PC-9 (cell line): ENCODE results near the gene GFPT2. TPM values are rescaled to one million over a fixed set of nuclear protein-coding genes. Genes with fewer than 3 reads are reported as not detected.

ENCODE experiments used
- BruUV-seq: library from RNA; stranded (reverse); fragments of 400-500 nt; replicated peaks from 2 replicates; lab custom pipeline; 2021; lab: Mats Ljungman, UMichigan
- CTCF ChIA-PET: fragments of 300-600 bp; sonication (Branson Sonifier 250); formaldehyde crosslinking; loops from one replicate; lab custom pipeline; 2022; ENCODE audit warnings: antibody characterized with exemption; lab: Charles Lee
- POLR2A ChIA-PET: fragments of 300-600 bp; sonication (Branson Sonifier 250); formaldehyde crosslinking; loops from one replicate; lab custom pipeline; 2022; ENCODE audit warnings: antibody characterized with exemption; ENCODE audit not compliant: unreplicated experiment; lab: Charles Lee
- DNase-seq, 2 experiments: peaks; one replicate each; pipeline versions ENCODE4 v3.0.0 to v3.0.0-alpha.2; 2015 to 2022; ENCODE audit warnings: mixed read lengths in 1 of 2
- H2AFZ ChIP-seq: fragments of 200-600 bp; sonication (generic); 2 replicates; pipeline ENCODE4 v1.8.1; 2017; ENCODE audit warnings: antibody characterized with exemption
- H3F3A ChIP-seq: fragments of 200-600 bp; sonication (generic); 2 replicates; pipeline ENCODE4 v1.8.1; 2017; ENCODE audit warnings: antibody characterized with exemption, mild to moderate bottlenecking, low read depth; ENCODE audit not compliant: insufficient read depth
- H3K27ac ChIP-seq: fragments of 200-600 bp; sonication (generic); 2 replicates; pipeline ENCODE4 v1.6.1; 2016; ENCODE audit warnings: mixed run types
- H3K27me3 ChIP-seq: fragments of 200-600 bp; sonication (generic); 2 replicates; pipeline ENCODE4 v1.6.1; 2016; ENCODE audit warnings: low read depth, mixed run types; ENCODE audit not compliant: insufficient read depth
- H3K36me3 ChIP-seq: fragments of 200-600 bp; sonication (generic); 2 replicates; pipeline ENCODE4 v1.6.1; 2016; ENCODE audit warnings: low read depth, mixed run types
- H3K4me1 ChIP-seq: fragments of 200-600 bp; sonication (generic); replicated peaks from 2 replicates; pipeline ENCODE4 v1.6.1; 2016; ENCODE audit warnings: mixed run types; ENCODE audit not compliant: insufficient read depth
- H3K4me2 ChIP-seq: fragments of 200-600 bp; sonication (generic); 2 replicates; pipeline ENCODE4 v1.6.1; 2017; ENCODE audit warnings: mixed run types
- H3K4me3 ChIP-seq: fragments of 200-600 bp; sonication (generic); 2 replicates; pipeline ENCODE4 v1.6.1; 2016; ENCODE audit warnings: mixed run types
- H3K79me2 ChIP-seq: fragments of 200-600 bp; sonication (generic); 2 replicates; pipeline ENCODE4 v1.6.1; 2017; ENCODE audit warnings: low read depth, mixed run types
- H3K9me2 ChIP-seq: fragments of 200-600 bp; sonication (generic); 2 replicates; pipeline ENCODE4 v1.8.1; 2017; ENCODE audit warnings: mild to moderate bottlenecking; ENCODE audit not compliant: insufficient read depth
- H3K9me3 ChIP-seq: fragments of 200-600 bp; sonication (generic); 2 replicates; pipeline ENCODE4 v1.8.1; 2016; ENCODE audit warnings: low read depth; ENCODE audit not compliant: insufficient read depth
- H4K20me1 ChIP-seq: fragments of 200-600 bp; sonication (generic); 2 replicates; pipeline ENCODE4 v1.8.1; 2017; ENCODE audit not compliant: insufficient read depth
- CTCF ChIP-seq: fragments of 200-600 bp; sonication (generic); conservative IDR thresholded peaks from 2 replicates; pipeline ENCODE4 v1.6.1; 2017; ENCODE audit warnings: mixed run types, antibody characterized with exemption, mild to moderate bottlenecking, moderate library complexity
- EZH2 ChIP-seq: fragments of 200-600 bp; sonication (generic); IDR thresholded peaks from 2 replicates; pipeline ENCODE4 v1.8.0; 2017; ENCODE audit warnings: antibody characterized with exemption, low read depth
- intact Hi-C: fragments of 100-400 bp; cut with micrococcal nuclease; formaldehyde crosslinking; loops from one replicate; pipeline ENCODE4 v1.10.0; 2022; ENCODE audit not compliant: unreplicated experiment
- total RNA-seq: library from RNA; stranded (reverse); gene quantifications from 2 replicates; pipeline ENCODE4 v1.2.3, GENCODE V29; 2021

Gene GFPT2
- total RNA-seq, 1 experiment from 2014 or later: 22.5 TPM

- Histone ChIP-seq H3K27me3 (no peaks in the 10 kb centered on the region), H3K4me1 (no peaks in the 10 kb centered on the region), H3K4me3 (no peak overlapping the region), H4K20me1 (no peaks in the 10 kb centered on the region), H3K27ac (no peak overlapping the region), H2AFZ (no peak overlapping the region), H3K36me3 (no peaks in the 10 kb centered on the region), H3F3A (no peaks in the 10 kb centered on the region), H3K79me2 (no peaks in the 10 kb centered on the region), H3K9me3 (no peaks in the 10 kb centered on the region), H3K4me2 (no peak overlapping the region), H3K9me2 (no peaks in the 10 kb centered on the region)
- intact Hi-C loops: no loop called here
- no TSS peak for BruUV-seq
- no peak for DNase-seq
- TF ChIP-seq CTCF (no peak), EZH2 (no peak)
- CTCF ChIA-PET: no interaction called here
- POLR2A ChIA-PET: no interaction called here
Observed at GRCh38 chr5:180365829-180366228, 12.7 kb upstream of the GFPT2 start.

GRCh38 chr5:180364306-180364856, 11.2 kb upstream of the GFPT2 start:
- Histone ChIP-seq H3K27ac (no peak overlapping the region), H3K9me3 (no peaks in the 10 kb centered on the region), H3K79me2 (no peaks in the 10 kb centered on the region), H3F3A (no peaks in the 10 kb centered on the region), H3K4me2 (no peak overlapping the region), H2AFZ (no peak overlapping the region), H3K4me3 (no peak overlapping the region), H3K27me3 (no peaks in the 10 kb centered on the region), H3K9me2 (no peaks in the 10 kb centered on the region), H3K4me1 (no peaks in the 10 kb centered on the region), H3K36me3 (no peaks in the 10 kb centered on the region), H4K20me1 (no peaks in the 10 kb centered on the region)
- TF ChIP-seq EZH2: no peak
- no peak for TF ChIP-seq CTCF
- ChIA-PET CTCF (no interaction called here), POLR2A (no interaction called here)
- intact Hi-C loops: no loop called here
- no TSS peak for BruUV-seq
- DNase-seq: no peak

GRCh38 chr5:180360078-180360957, 7.2 kb upstream of the GFPT2 start:
- no peak for TF ChIP-seq CTCF
- TF ChIP-seq EZH2: no peak
- Histone ChIP-seq H3K9me3 (no peaks in the 10 kb centered on the region), H3K27me3 (no peaks in the 10 kb centered on the region), H3K4me1 (no peaks in the 10 kb centered on the region), H3K79me2 (no peaks in the 10 kb centered on the region), H3K4me3 (no peak overlapping the region), H3F3A (no peaks in the 10 kb centered on the region), H3K27ac (no peak overlapping the region), H3K9me2 (no peaks in the 10 kb centered on the region), H2AFZ (no peak overlapping the region), H4K20me1 (no peaks in the 10 kb centered on the region), H3K36me3 (no peaks in the 10 kb centered on the region), H3K4me2 (no peak overlapping the region)
- no peak for DNase-seq
- CTCF ChIA-PET: no interaction called here
- intact Hi-C loops: no loop called here
- no TSS peak for BruUV-seq
- POLR2A ChIA-PET: no interaction called here
